Psoas muscle (tissue), 8 donors: ENCODE results near the gene WDR46. TPM values are rescaled to one million over a fixed set of nuclear protein-coding genes. Genes with fewer than 3 reads are reported as not detected.
A peak's percentile ranks its signal among the peaks of the same experiment; 100 is the strongest.

Experiments
- ATAC-seq, 4 donors: fragments of 200-7000 bp; cut with Tn5 transposase; one replicate each; pipeline ENCODE4 v1.9.1; 2020; ENCODE audit warnings: moderate library complexity in 3 of 4, mild to moderate bottlenecking in 2 of 4
- DNase-seq, 2 donors: peaks; one replicate each; pipeline ENCODE4 v3.0.0-alpha.2; 2020
- H3K27ac ChIP-seq: fragments of 200-600 bp; one replicate; pipeline ENCODE4 v1.8.0; 2022
- H3K27me3 ChIP-seq, 3 donors: fragments of 200-600 bp in 1 of 3; one replicate each; pipeline versions ENCODE4 v1.6.1 to v1.8.0; 2013 to 2022; ENCODE audit warnings: low read length in 2 of 3, mild to moderate bottlenecking in 2 of 3, moderate library complexity in 1 of 3; ENCODE audit not compliant: insufficient read depth in 3 of 3
- H3K36me3 ChIP-seq, 2 donors: fragments of 200-600 bp in 1 of 2; one replicate each; pipeline versions ENCODE4 v1.6.1 to v1.8.0; 2013 to 2022; ENCODE audit warnings: low read depth in 1 of 2, mild to moderate bottlenecking in 1 of 2, moderate library complexity in 1 of 2; ENCODE audit not compliant: insufficient read depth in 1 of 2
- H3K4me1 ChIP-seq: fragments of 200-600 bp; one replicate; pipeline ENCODE4 v1.8.0; 2022
- H3K4me3 ChIP-seq: fragments of 200-600 bp; one replicate; pipeline ENCODE4 v1.8.0; 2022; ENCODE audit warnings: mild to moderate bottlenecking
- H3K9me3 ChIP-seq: fragments of 200-600 bp; one replicate; pipeline ENCODE4 v1.8.0; 2022
- CTCF ChIP-seq: fragments of 200-600 bp; IDR thresholded peaks from one replicate; pipeline ENCODE4 v1.8.0; 2022; ENCODE audit warnings: antibody characterized with exemption
- WGBS, 3 donors: extraction: QIAGEN DNeasy Blood & Tissue Kit; methylation state at CpG; one replicate each; pipeline versions ENCODE4 v1.1.6 to v1.1.7; 2013; 5-methylcytosine and 5-hydroxymethylcytosine counted together
- intact Hi-C, 2 donors: fragments of 100-400 bp; cut with DNase I; formaldehyde crosslinking; loops; one replicate each; pipeline versions ENCODE4 v1.11.0 to v1.14.2; 2022
- polyA plus RNA-seq, 3 donors: library from polyadenylated mRNA; stranded (reverse); fragments of 200-250 nt; gene quantifications; one replicate each; pipeline ENCODE4 v1.2.3, GENCODE V29; 2013
- total RNA-seq, 4 donors: library from RNA; stranded (reverse); fragmentation: NEBNext Ultra II Directional in 2 of 4; extraction: Animal tissue kit (Norgen Biotek cat#: 25700) in 2 of 4; gene quantifications; one replicate each; pipeline versions ENCODE4 v1.2.1 to v1.2.4, GENCODE V29; 2021 to 2023
- donor health status: healthy with polysubstance abuse.
- donor health status: DM: no; HTN: no; CAD: no; lungs with moderate emphysema.
- donor health status: Bipolar disorder and iron deficiency.
- donor health status: healthy.
- donor health status: DM: yes; HTN: yes; CAD: no.
- donor health status: DM: no; HTN: no; CAD: no.
- donor health status: DM: no; HTN: no; CAD: no.
- donor health status: DM: yes; HTN: yes; CAD: no.

WDR46 gene
- total and polyA plus RNA-seq, 7 donors = 22.4 to 65.0 (median 34.7) TPM

- intact Hi-C loops = loop anchor here in 1 of 2 donors (2.0 to 10.0 kb wide), 2 partner anchors 15 to 131 kb away; partner anchors contain the start of genes PFDN6 and WDR46
- H3K27me3 ChIP-seq = no peaks in the 10 kb centered on the region
- H3K9me3 ChIP-seq = no peaks in the 10 kb centered on the region
- H3K36me3 ChIP-seq = peaks cover 6 to 57% of the 10 kb centered on the region in 2 donors
- 61 to 70% (median 66%) methylated on average over 14 of the region's 14 CpGs for WGBS, 3 donors
- ATAC-seq = no peak
- TF ChIP-seq CTCF = no peak
- peak overlapping the region; percentile 2 for H3K4me3 ChIP-seq
- DNase-seq = no peak
- H3K27ac ChIP-seq = no peak overlapping the region
- H3K4me1 ChIP-seq = peaks cover 50% of the 10 kb centered on the region
These were observed 14.8 kb downstream of the WDR46 start for GRCh38 chr6:33273924-33274902.

- ATAC-seq = no peak
- DNase-seq = no peak
- Histone ChIP-seq H3K36me3 (peaks cover 6 to 57% of the 10 kb centered on the region in 2 donors), H3K27me3 (no peaks in the 10 kb centered on the region), H3K27ac (no peak overlapping the region), H3K4me3 (peak overlapping the region; percentile 81), H3K4me1 (peaks cover 50% of the 10 kb centered on the region), H3K9me3 (no peaks in the 10 kb centered on the region)
- no peak for TF ChIP-seq CTCF
- intact Hi-C loops = loop anchor here in 1 of 2 donors (2.0 to 10.0 kb wide), 2 partner anchors 15 to 131 kb away; partner anchors contain the start of genes PFDN6 and WDR46
- WGBS, 3 donors = 56 to 67% (median 57%) methylated on average over 11 of the region's 11 CpGs
These were observed 15.7 kb downstream of the WDR46 start for GRCh38 chr6:33273129-33273923.

- no peaks in the 10 kb centered on the region for H3K9me3 ChIP-seq
- peak; percentile 16 to 40 (median 30) for ATAC-seq
- peak overlapping the region; percentile 97 for H3K27ac ChIP-seq
- no peak for TF ChIP-seq CTCF
- WGBS, 3 donors = 9 to 11% (median 10%) methylated on average over 22 of the region's 22 CpGs
- peaks cover 6 to 62% of the 10 kb centered on the region in 2 donors for H3K36me3 ChIP-seq
- intact Hi-C loops = loop anchor here in 1 of 2 donors (2.0 to 10.0 kb wide), 2 partner anchors 16 to 132 kb away; partner anchors contain the start of genes PFDN6 and WDR46
- DNase-seq = no peak
- no peaks in the 10 kb centered on the region for H3K27me3 ChIP-seq
- peak overlapping the region; percentile 81 for H3K4me3 ChIP-seq
- H3K4me1 ChIP-seq = peaks cover 50% of the 10 kb centered on the region
These were observed 16.5 kb downstream of the WDR46 start for GRCh38 chr6:33272275-33273128.
